IPS-18c (cell line): ENCODE measurements around the gene MEIS3.

ENCODE experiments used
- H3K4me3 ChIP-seq: 2 replicates; pipeline ENCODE4 v1.7.0; 2013; ENCODE audit warnings: low read depth, mild to moderate bottlenecking, low read length, moderate library complexity; ENCODE audit not compliant: insufficient read depth
- H3K9me3 ChIP-seq: one replicate; pipeline ENCODE4 v1.6.1; 2013; ENCODE audit warnings: mild to moderate bottlenecking, low read length, moderate library complexity; ENCODE audit not compliant: control insufficient read depth, insufficient read depth

Gene MEIS3

GRCh38 chr19:47419030-47419783 lies at the start of gene MEIS3:
TSS of gene MEIS3 (minus strand) at chr19:47419527. CDS start at chr19:47419081, 446 bp downstream.
- H3K4me3 ChIP-seq, result peak within 1 kb of the TSS; percentile 56

GRCh38 chr19:47467914-47468313 lies 48.6 kb upstream of the MEIS3 start:
- Histone ChIP-seq H3K4me3 (no peak overlapping the region), H3K9me3 (no peaks in the 10 kb centered on the region)

More at GRCh38 chr19:47419030-47419783, at the start of gene MEIS3:
- H3K9me3 ChIP-seq, result no peaks in the 10 kb centered on the region

GRCh38 chr19:47465957-47466356 lies 46.6 kb upstream of the MEIS3 start:
- Histone ChIP-seq H3K4me3 (no peak overlapping the region), H3K9me3 (no peaks in the 10 kb centered on the region)

GRCh38 chr19:47464675-47465419 lies 45.5 kb upstream of the MEIS3 start:
- Histone ChIP-seq H3K4me3 (no peak overlapping the region), H3K9me3 (no peaks in the 10 kb centered on the region)

- H3K9me3 ChIP-seq, result no peaks in the 10 kb centered on the region
- no peak overlapping the region for H3K4me3 ChIP-seq
Measured at GRCh38 chr19:47461876-47462275, 42.5 kb upstream of the MEIS3 start.

- Histone ChIP-seq H3K9me3 (no peaks in the 10 kb centered on the region), H3K4me3 (no peak overlapping the region)
Measured at GRCh38 chr19:47459477-47459876, 40.1 kb upstream of the MEIS3 start.

GRCh38 chr19:47458672-47459071 lies 39.3 kb upstream of the MEIS3 start:
- Histone ChIP-seq H3K9me3 (no peaks in the 10 kb centered on the region), H3K4me3 (no peak overlapping the region)

GRCh38 chr19:47456721-47457474 lies 37.6 kb upstream of the MEIS3 start:
- Histone ChIP-seq H3K9me3 (no peaks in the 10 kb centered on the region), H3K4me3 (no peak overlapping the region)

GRCh38 chr19:47450478-47450877 lies 31.2 kb upstream of the MEIS3 start:
- H3K9me3 ChIP-seq, result no peaks in the 10 kb centered on the region
- no peak overlapping the region for H3K4me3 ChIP-seq

- Histone ChIP-seq H3K9me3 (no peaks in the 10 kb centered on the region), H3K4me3 (peak overlapping the region; percentile 50)
Measured at GRCh38 chr19:47448360-47448727, 29.0 kb upstream of the MEIS3 start.

- Histone ChIP-seq H3K4me3 (peak overlapping the region; percentile 73), H3K9me3 (no peaks in the 10 kb centered on the region)
Measured at GRCh38 chr19:47447470-47448359, 28.4 kb upstream of the MEIS3 start.

- no peaks in the 10 kb centered on the region for H3K9me3 ChIP-seq
- peak overlapping the region; percentile 73 for H3K4me3 ChIP-seq
Measured at GRCh38 chr19:47446534-47447469, 27.5 kb upstream of the MEIS3 start.

- Histone ChIP-seq H3K9me3 (no peaks in the 10 kb centered on the region), H3K4me3 (no peak overlapping the region; the same call in 1 of the 2 replicates)
Measured at GRCh38 chr19:47445937-47446402, 26.6 kb upstream of the MEIS3 start.

- H3K4me3 ChIP-seq, result no peak overlapping the region; the same call in 1 of the 2 replicates
- H3K9me3 ChIP-seq, result no peaks in the 10 kb centered on the region
Measured at GRCh38 chr19:47445527-47445926, 26.2 kb upstream of the MEIS3 start.

- Histone ChIP-seq H3K9me3 (no peaks in the 10 kb centered on the region), H3K4me3 (no peak overlapping the region)
Measured at GRCh38 chr19:47444388-47444821, 25.1 kb upstream of the MEIS3 start.

GRCh38 chr19:47443331-47443730 lies 24.0 kb upstream of the MEIS3 start:
- H3K9me3 ChIP-seq, result no peaks in the 10 kb centered on the region
- no peak overlapping the region for H3K4me3 ChIP-seq
